Chondrocyte (in vitro differentiated cells): ENCODE measurements around the gene RINL. TPM values are rescaled to one million over a fixed set of nuclear protein-coding genes. Genes with fewer than 3 reads are reported as not detected.

Experiments used
- DNase-seq: peaks from one replicate; pipeline ENCODE4 v3.0.0; 2021; ENCODE audit warnings: mixed read lengths, low spot score
- H3K27ac Mint-ChIP-seq: one replicate; pipeline ENCODE4 v1.8.0; 2021; ENCODE audit warnings: mild to moderate bottlenecking, moderate library complexity, mixed read lengths; ENCODE audit not compliant: unreplicated experiment
- H3K27me3 Mint-ChIP-seq: 2 replicates; pipeline ENCODE4 v1.8.0; 2021; ENCODE audit warnings: low read depth, mixed read lengths
- H3K36me3 Mint-ChIP-seq: 2 replicates; pipeline ENCODE4 v1.8.0; 2021; ENCODE audit warnings: low read depth, mixed read lengths
- H3K4me1 Mint-ChIP-seq: 2 replicates; pipeline ENCODE4 v1.8.0; 2021; ENCODE audit warnings: low read depth, mild to moderate bottlenecking, mixed read lengths
- H3K4me3 Mint-ChIP-seq: one replicate; pipeline ENCODE4 v1.8.0; 2021; ENCODE audit warnings: mild to moderate bottlenecking, moderate library complexity, mixed read lengths; ENCODE audit not compliant: unreplicated experiment
- H3K9me3 Mint-ChIP-seq: 2 replicates; pipeline ENCODE4 v1.8.0; 2021; ENCODE audit warnings: low read depth, mixed read lengths
- total RNA-seq: library from RNA; stranded (reverse); gene quantifications from 3 replicates; pipeline ENCODE4 v1.2.1, GENCODE V29; 2021
- TF ChIP-seq, protein P1 (sequence below): fragments of 200-600 bp; sonication (generic); IDR thresholded peaks from 2 replicates; pipeline ENCODE4 v1.5.0; 2021; ENCODE audit warnings: antibody characterized with exemption, mild to moderate bottlenecking, moderate library complexity

RINL gene
- total RNA-seq, 1 donor from 2014 or later: 0.65 TPM

DNA sequence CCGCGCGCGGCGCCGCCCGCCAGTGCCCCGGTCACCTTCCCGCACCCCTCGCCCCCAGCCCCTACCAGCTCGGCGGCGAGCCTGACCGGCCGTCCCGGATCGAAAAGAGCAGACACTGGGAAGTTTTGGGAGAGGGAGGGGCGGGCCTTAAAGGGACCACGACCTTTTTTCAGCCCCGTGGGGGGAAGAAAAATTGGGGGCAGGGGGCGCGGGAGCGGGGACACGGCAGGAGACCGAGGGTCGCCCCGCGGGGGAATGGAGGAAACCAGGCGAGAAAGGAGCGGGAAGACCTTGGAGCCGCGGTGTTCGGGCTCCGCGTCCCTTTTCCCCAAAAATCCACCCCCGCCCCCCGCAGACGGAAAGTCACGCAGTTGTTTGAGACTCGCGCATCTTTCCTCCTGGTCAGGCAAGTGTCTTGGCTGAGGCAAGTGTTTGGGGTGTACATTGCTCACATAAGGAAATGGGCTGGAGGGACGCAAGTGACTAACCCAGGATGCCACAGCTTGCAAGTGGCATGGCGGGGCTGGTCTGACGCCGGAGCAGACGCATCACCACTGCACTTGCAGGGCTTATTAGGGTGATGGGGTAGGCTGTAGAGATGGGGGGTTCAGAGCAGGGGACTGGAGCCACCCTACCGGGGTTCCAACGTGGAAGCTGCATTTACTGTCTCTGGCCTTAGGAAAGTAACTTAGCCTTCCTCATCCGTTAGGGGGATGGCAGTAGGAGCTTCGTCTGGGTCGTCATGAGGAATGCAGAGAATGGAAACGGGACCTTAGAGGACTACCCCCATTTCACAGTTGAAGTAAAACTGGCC lies 25.6 kb downstream of the RINL start:
- Mint-ChIP-seq H3K9me3 (no peaks in the 10 kb centered on the region), H3K4me3 (peak overlapping the region; percentile 90), H3K27ac (peak overlapping the region; percentile 97), H3K4me1 (peaks cover 34% of the 10 kb centered on the region), H3K27me3 (no peaks in the 10 kb centered on the region), H3K36me3 (peaks cover 2% of the 10 kb centered on the region)
- DNase-seq: no peak
- TF ChIP-seq, protein P1, sequence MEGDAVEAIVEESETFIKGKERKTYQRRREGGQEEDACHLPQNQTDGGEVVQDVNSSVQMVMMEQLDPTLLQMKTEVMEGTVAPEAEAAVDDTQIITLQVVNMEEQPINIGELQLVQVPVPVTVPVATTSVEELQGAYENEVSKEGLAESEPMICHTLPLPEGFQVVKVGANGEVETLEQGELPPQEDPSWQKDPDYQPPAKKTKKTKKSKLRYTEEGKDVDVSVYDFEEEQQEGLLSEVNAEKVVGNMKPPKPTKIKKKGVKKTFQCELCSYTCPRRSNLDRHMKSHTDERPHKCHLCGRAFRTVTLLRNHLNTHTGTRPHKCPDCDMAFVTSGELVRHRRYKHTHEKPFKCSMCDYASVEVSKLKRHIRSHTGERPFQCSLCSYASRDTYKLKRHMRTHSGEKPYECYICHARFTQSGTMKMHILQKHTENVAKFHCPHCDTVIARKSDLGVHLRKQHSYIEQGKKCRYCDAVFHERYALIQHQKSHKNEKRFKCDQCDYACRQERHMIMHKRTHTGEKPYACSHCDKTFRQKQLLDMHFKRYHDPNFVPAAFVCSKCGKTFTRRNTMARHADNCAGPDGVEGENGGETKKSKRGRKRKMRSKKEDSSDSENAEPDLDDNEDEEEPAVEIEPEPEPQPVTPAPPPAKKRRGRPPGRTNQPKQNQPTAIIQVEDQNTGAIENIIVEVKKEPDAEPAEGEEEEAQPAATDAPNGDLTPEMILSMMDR: no peak

DNA sequence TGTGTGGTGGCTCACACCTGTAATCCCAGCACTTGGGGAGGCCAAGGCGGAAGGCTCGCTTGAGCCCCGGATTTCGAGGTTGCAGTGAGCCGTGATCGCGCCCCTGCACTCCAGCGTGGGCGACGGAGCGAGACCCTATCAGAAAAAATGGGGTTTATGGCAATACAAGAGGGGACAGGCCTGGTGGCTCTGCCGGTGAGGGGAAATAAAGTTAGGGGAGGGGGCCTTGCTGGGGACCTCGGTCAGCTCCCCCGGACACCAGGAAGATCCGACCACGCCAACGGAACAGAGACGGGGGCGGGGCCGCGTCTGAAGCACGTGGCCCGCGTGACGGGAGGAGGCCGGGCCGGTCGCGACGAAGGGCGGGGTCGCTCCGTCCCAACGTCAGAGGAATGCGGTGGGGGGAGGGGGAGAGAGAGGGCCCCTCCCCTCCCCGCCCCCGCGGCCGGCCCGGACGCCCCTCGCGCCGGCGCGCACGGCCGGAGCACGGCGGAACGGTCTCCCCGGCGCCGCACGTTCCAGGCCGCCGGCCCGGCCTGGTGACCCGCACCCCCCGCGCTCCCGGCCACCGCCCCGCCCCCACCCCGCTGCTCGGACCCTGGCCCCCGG lies 26.3 kb downstream of the RINL start:
- H3K9me3 Mint-ChIP-seq: no peaks in the 10 kb centered on the region
- TF ChIP-seq, protein P1: no peak
- H3K27me3 Mint-ChIP-seq: no peaks in the 10 kb centered on the region
- no peak for DNase-seq
- peaks cover 39% of the 10 kb centered on the region for H3K4me1 Mint-ChIP-seq
- H3K4me3 Mint-ChIP-seq: peak overlapping the region; percentile 90
- peaks cover 4% of the 10 kb centered on the region for H3K36me3 Mint-ChIP-seq
- peak overlapping the region; percentile 99 for H3K27ac Mint-ChIP-seq

DNA sequence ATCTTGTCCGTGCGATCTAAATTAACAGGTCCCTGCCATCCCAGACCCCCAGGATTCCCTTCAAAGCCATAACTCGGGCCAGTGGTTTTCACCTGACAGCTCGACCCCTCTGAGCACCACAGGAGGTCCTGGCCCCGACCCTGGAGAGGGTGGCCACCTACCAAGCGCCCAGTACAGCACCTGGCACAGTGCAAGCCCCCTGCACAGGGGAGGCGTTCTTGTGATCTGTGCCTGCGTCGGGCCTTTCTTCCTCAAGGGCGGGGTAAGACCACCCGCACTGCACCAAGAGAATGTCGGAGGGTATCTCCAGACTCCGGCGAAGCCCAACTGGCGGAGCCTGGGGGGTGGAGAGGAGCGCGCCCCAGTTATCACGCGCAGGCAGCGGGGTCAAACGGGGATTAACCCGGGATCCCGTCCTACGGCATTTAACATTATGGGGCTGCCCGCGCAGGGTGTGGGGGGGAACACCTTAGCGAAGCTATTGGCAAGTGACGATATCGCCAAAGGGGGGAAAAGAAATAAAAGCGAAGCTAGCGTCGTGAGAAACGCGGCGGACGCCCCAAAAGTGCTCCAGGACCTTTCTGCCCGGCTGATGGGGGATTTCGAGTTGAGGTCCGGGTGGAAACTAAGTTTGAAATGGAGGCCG lies 27.0 kb downstream of the RINL start:
- H3K4me3 Mint-ChIP-seq: peak overlapping the region; percentile 89
- DNase-seq: no peak
- H3K27me3 Mint-ChIP-seq: no peaks in the 10 kb centered on the region
- H3K4me1 Mint-ChIP-seq: peaks cover 39% of the 10 kb centered on the region
- peaks cover 4% of the 10 kb centered on the region for H3K36me3 Mint-ChIP-seq
- H3K9me3 Mint-ChIP-seq: no peaks in the 10 kb centered on the region
- TF ChIP-seq, protein P1: peak; percentile 14
- peak overlapping the region; percentile 99 for H3K27ac Mint-ChIP-seq

DNA sequence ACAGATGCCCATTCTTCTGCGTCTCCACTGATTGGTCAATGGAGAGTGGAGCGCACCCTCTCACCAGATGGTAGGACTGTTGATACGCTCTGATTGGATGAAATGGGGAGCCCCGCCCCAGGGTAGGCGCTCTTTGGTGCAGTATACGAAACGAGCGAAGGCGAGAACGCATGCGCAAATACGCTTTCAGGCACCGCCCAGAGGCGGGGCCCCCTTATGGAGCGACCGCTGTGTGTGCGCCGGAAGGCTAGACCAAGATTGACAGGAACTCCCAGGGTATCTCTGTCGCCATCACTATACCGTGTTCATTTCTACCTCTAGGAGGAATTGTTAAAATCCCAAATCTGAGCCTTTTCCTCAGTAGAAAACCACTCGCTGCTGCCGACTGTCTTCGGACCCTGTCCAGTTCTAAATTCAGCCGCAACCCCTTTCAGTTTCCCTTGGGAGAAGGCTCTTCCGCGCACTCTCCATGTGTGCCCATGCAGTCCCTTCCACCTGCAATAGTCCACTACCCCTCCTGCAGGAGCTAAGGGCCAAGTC lies 27.6 kb downstream of the RINL start:
- TF ChIP-seq, protein P1: peak; percentile 59
- Mint-ChIP-seq H3K4me3 (peak overlapping the region; percentile 89), H3K27me3 (no peaks in the 10 kb centered on the region), H3K27ac (peak overlapping the region; percentile 99), H3K9me3 (no peaks in the 10 kb centered on the region), H3K36me3 (peaks cover 10% of the 10 kb centered on the region), H3K4me1 (peaks cover 41% of the 10 kb centered on the region)
- DNase-seq: no peak

DNA sequence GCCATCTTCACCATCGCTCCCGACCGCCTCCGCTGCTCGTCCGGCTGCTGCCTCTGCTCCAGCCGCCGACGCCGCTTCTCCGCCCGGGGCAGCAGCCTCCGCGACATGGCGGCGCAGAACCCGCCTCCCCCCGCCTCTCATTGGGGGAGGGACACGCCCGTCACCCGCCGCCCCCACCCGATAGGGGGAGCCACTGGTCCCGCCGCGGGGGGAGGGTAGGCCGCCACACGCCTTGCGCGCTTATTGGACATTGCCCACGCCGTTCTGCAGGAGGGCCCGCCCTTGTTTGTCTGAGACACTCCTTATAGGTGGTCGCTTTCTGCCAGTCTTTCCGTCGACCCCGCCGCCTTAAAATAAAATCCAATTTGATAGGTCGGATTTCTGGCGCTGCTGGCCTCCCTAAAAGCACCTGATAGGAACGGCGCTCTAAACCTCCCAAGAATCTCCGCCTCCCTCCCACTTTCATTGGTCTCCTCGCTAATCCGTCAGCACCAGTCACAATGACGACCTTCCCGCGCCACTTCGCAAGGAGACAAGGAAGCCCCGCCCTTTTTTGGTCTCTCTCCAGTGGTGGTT lies 28.1 kb downstream of the RINL start, which contains the start of gene HNRNPL:
Gene HNRNPL, minus strand, starts transcription at position 127 of the 576 bp plus-strand sequence. Its CDS starts 20 bp downstream, at position 107.
- Mint-ChIP-seq H3K27me3 (no peaks in the 10 kb centered on the region), H3K9me3 (no peaks in the 10 kb centered on the region), H3K36me3 (peaks cover 13% of the 10 kb centered on the region), H3K4me3 (peak within 1 kb of the TSS; percentile 89), H3K27ac (peak within 1 kb of the TSS; percentile 99), H3K4me1 (peaks cover 44% of the 10 kb centered on the region)
- TF ChIP-seq, protein P1: peak; percentile 76
- DNase-seq: peak; percentile 99
